Measurements from ENCODE around the gene ANKRD55.

DNA sequence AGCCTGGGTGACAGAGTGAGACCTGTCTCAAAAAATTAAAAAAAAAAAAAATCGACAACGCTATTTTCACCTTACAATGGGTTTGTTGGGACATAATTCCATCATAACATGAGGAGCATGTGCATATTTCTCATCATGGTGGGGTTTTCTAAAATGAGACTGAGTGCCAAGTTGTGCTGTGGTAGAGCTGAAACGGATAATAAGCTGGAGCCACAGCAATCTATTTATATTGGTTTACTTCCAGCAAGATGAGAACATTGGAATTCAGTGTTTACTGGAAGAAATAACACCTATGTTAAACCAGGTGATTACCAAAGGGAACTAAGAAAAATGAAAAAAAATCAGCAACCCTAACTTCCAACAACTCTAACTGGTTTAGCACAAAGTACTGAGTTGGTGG, 136.1 kb downstream of the ANKRD55 start:
- no peak for TF ChIP-seq EZH2 (optimal IDR thresholded peaks at IDR 0.05; ENCODE audit: low read depth, low read length)
- TF ChIP-seq, protein P1, sequence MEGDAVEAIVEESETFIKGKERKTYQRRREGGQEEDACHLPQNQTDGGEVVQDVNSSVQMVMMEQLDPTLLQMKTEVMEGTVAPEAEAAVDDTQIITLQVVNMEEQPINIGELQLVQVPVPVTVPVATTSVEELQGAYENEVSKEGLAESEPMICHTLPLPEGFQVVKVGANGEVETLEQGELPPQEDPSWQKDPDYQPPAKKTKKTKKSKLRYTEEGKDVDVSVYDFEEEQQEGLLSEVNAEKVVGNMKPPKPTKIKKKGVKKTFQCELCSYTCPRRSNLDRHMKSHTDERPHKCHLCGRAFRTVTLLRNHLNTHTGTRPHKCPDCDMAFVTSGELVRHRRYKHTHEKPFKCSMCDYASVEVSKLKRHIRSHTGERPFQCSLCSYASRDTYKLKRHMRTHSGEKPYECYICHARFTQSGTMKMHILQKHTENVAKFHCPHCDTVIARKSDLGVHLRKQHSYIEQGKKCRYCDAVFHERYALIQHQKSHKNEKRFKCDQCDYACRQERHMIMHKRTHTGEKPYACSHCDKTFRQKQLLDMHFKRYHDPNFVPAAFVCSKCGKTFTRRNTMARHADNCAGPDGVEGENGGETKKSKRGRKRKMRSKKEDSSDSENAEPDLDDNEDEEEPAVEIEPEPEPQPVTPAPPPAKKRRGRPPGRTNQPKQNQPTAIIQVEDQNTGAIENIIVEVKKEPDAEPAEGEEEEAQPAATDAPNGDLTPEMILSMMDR (IDR thresholded peaks at IDR 0.05; ENCODE audit: low read length): no peak
- no peak for TF ChIP-seq EZH2phosphoT487 (IDR thresholded peaks at IDR 0.05; ENCODE audit: low read length)
